IPS-20b (cell line): ENCODE results near the gene KLHL33.

Experiments
- H3K27ac ChIP-seq: one replicate; pipeline ENCODE4 v1.5.1; 2013; ENCODE audit warnings: low read length
- H3K27me3 ChIP-seq: 2 replicates; pipeline ENCODE4 v1.6.1; 2013; ENCODE audit warnings: mild to moderate bottlenecking, low read length, inconsistent platforms; ENCODE audit not compliant: insufficient read depth
- H3K36me3 ChIP-seq: 2 replicates; pipeline ENCODE4 v1.6.1; 2013; ENCODE audit warnings: low read depth, mild to moderate bottlenecking, inconsistent platforms, low read length, moderate library complexity; ENCODE audit not compliant: insufficient read depth
- H3K4me1 ChIP-seq: 2 replicates; pipeline ENCODE4 v1.6.1; 2013; ENCODE audit warnings: mild to moderate bottlenecking, control low read depth, inconsistent platforms, low read length, moderate library complexity; ENCODE audit not compliant: insufficient read depth
- H3K4me3 ChIP-seq: 2 replicates; pipeline ENCODE4 v1.5.1; 2013; ENCODE audit warnings: mild to moderate bottlenecking, low read length, inconsistent platforms
- H3K9ac ChIP-seq: 2 replicates; pipeline ENCODE4 v1.6.1; 2013; ENCODE audit warnings: low read depth, mild to moderate bottlenecking, inconsistent platforms, low read length, moderate library complexity
- H3K9me3 ChIP-seq: 2 replicates; pipeline ENCODE4 v1.6.1; 2013; ENCODE audit warnings: mild to moderate bottlenecking, low read depth, low read length, inconsistent platforms; ENCODE audit not compliant: insufficient read depth

KLHL33 gene

DNA sequence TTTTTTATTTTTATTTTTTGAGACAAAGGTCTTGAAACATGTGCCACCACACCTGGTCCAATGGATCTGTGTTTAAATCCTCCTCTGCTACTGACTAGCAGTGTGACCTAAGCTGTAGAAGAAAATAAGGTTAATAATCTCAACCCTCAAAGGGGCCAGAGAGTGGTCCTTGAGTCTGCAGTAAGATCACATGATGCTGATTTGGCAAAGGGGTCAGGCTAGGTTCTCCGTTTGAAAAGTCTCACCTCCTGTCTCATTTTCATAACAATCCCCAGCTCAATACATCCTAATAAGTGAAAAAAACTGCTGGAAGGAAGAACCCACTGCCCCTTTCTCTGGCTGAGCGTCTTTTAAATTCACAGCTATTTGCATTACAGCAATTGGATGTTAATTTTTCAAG is 14.7 kb downstream of the KLHL33 start:
- Histone ChIP-seq H3K9me3 (no peaks in the 10 kb centered on the region), H3K4me3 (peak overlapping the region; percentile 0; the same call in 1 of the 2 replicates), H3K27me3 (no peaks in the 10 kb centered on the region), H3K9ac (peak overlapping the region; percentile 16; the same call in 1 of the 2 replicates), H3K4me1 (peaks cover under 1% of the 10 kb centered on the region; the same call in 1 of the 2 replicates), H3K27ac (no peak overlapping the region), H3K36me3 (no peaks in the 10 kb centered on the region)

DNA sequence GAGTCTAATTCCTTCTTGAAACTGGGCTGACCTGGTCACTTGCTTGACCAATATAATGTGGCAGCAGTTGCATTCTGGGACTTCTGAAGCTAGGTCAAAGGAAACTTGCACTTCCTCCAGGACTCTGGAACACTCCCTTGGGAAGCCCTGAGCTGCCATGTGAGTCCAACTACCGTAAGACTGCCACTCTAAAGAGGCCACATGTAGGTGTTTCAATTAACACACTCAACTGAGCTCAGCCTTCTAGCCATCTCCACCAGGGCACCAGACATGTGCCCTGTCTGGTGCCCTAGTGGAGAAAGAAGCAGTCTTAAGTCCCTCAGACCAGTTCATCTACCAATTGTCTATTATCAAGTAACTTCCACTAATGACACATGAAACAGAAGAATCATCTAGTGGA is 16.5 kb downstream of the KLHL33 start:
- Histone ChIP-seq H3K27ac (no peak overlapping the region), H3K36me3 (no peaks in the 10 kb centered on the region), H3K9ac (no peak overlapping the region), H3K4me1 (peaks cover 3% of the 10 kb centered on the region; the same call in 1 of the 2 replicates), H3K9me3 (no peaks in the 10 kb centered on the region), H3K4me3 (no peak overlapping the region), H3K27me3 (peaks cover under 1% of the 10 kb centered on the region; the same call in 1 of the 2 replicates)

GRCh38 chr14:20418501-20418909 is 17.5 kb downstream of the KLHL33 start:
- Histone ChIP-seq H3K27me3 (peaks cover 7% of the 10 kb centered on the region; the same call in 1 of the 2 replicates), H3K36me3 (no peaks in the 10 kb centered on the region), H3K27ac (no peak overlapping the region), H3K9ac (no peak overlapping the region), H3K4me1 (peaks cover 3% of the 10 kb centered on the region; the same call in 1 of the 2 replicates), H3K4me3 (no peak overlapping the region), H3K9me3 (no peaks in the 10 kb centered on the region)

DNA sequence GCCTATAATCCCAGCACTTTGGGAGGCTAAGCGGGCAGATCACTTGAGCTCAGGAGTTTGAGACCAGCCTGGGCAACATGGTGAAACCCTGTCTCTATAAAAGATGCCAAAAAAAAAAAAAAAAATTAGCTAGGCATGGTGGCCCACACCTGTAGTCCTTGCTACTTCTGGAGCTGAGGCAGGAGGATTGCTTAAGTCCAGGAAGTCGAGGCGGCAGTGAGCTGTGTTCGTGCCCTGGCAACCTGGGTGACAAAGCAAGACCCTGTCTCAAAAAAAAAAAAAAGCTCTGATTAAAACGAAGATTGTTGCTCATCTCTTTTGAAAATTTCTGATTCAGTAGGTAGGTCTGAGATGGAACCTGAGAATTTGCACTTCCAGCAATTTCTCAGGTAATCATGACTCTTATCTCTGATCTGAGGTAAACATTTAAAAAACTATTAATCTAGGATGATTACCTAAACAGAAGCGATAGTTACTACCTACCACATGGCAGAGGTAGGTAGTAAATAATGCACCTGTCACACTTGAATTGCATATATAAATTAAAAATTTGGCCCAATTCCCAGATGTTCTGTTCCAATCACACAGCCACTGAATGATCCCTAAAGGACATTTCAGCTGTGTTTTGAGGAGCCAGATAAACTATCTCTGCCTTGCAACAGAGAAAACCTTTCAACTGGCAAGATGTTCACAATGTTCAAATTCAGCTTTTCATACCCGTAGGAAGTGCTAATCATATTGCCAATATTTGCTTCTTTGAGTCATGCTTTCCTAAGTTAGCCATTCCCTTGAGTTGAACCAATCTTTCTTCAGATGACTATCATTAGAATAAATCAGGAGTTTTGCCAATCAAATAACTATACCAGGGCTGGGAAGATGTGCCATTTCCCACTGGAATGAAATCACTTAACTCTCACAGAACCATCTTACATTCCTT is 18.4 kb downstream of the KLHL33 start:
- H3K27ac ChIP-seq, result no peak overlapping the region
- peaks cover 7% of the 10 kb centered on the region; the same call in 1 of the 2 replicates for H3K27me3 ChIP-seq
- no peaks in the 10 kb centered on the region for H3K36me3 ChIP-seq
- no peak overlapping the region for H3K4me3 ChIP-seq
- no peak overlapping the region for H3K9ac ChIP-seq
- H3K9me3 ChIP-seq, result no peaks in the 10 kb centered on the region
- H3K4me1 ChIP-seq, result peaks cover 3% of the 10 kb centered on the region; the same call in 1 of the 2 replicates

GRCh38 chr14:20416223-20416622 is 19.7 kb downstream of the KLHL33 start:
- H3K36me3 ChIP-seq, result no peaks in the 10 kb centered on the region
- peaks cover 8% of the 10 kb centered on the region; the same call in 1 of the 2 replicates for H3K4me1 ChIP-seq
- H3K4me3 ChIP-seq, result no peak overlapping the region
- H3K27me3 ChIP-seq, result peaks cover 7% of the 10 kb centered on the region; the same call in 1 of the 2 replicates
- no peak overlapping the region for H3K27ac ChIP-seq
- H3K9ac ChIP-seq, result no peak overlapping the region
- no peaks in the 10 kb centered on the region for H3K9me3 ChIP-seq

DNA sequence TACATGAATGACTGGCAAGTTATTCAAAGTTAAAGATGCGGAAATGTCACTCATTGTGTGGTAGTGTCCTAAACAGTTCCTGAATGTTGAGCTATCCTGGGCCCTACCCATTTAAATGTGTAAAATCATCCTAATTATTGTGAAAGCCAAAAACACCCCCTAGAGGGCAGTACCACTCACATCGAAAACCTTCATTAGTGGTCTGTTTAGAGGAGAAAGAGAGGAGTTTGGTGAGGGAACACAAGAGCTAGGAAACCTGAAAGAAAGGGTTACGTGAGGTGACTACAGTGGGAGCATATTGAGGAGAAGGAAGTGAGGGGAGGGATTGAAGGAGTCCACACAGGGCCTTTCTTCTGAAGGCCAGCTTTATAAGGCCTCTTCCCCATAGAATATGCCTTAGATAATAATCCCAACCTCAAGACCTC is 20.2 kb downstream of the KLHL33 start:
- no peaks in the 10 kb centered on the region for H3K36me3 ChIP-seq
- H3K27me3 ChIP-seq, result peaks cover 7% of the 10 kb centered on the region; the same call in 1 of the 2 replicates
- no peak overlapping the region for H3K27ac ChIP-seq
- H3K9ac ChIP-seq, result no peak overlapping the region
- peaks cover 8% of the 10 kb centered on the region; the same call in 1 of the 2 replicates for H3K4me1 ChIP-seq
- H3K4me3 ChIP-seq, result no peak overlapping the region
- no peaks in the 10 kb centered on the region for H3K9me3 ChIP-seq

- Histone ChIP-seq H3K27ac (no peak overlapping the region), H3K4me1 (peaks cover 8% of the 10 kb centered on the region; the same call in 1 of the 2 replicates)
Observed at GRCh38 chr14:20413744-20414082, 22.3 kb downstream of the KLHL33 start.

DNA sequence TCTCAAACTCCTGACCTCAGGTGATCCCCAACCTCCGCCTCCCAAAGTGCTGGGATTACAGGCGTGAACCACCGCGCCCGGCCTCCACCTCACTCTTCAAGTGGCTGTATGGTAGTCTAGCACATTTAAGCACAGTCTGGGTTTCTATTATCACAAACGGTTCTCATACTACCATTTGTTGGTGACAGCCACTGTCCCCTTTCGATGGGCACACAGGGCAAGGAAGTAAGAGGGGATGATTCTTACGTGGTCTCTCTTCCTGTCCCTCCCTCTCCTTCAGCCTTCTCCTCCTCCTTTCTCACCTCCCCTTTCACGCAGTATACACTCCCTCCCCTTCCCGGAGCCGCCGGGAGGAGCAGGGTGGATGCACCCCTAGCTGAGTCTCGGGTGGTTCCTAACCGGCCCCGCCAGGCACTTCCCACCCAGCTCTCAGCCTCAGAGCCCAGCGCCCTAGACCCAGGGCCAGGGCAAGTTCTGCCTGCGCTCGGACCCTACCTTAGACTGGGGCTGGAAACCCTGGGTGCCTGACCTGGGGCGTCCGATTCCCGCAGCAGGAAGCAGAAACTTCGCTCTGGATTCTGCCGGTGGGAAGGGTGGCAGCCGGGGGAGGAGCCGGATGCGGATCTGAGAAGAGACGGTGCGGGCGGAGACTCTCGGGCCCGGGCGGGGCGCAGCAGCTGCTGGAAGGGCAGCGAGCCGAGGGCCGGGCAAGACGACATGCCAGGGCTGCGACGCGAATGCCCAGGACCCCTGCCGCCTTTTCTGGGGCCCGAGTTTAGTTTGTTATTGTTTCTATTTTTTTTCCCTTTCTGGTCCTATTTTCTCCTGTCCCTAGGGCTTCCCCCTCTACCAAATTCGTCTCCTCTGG is 22.9 kb downstream of the KLHL33 start, which contains the start of gene TEP1:
TEP1 (minus strand) TSS at position 626 of the 868 bp plus-strand sequence. CDS start 5,062 bp downstream, outside the sequence.
- Histone ChIP-seq H3K4me1 (peaks cover 8% of the 10 kb centered on the region; the same call in 1 of the 2 replicates), H3K9me3 (no peaks in the 10 kb centered on the region), H3K9ac (peak within 1 kb of the TSS; percentile 61), H3K27me3 (peaks cover 7% of the 10 kb centered on the region; the same call in 1 of the 2 replicates), H3K36me3 (no peaks in the 10 kb centered on the region), H3K27ac (no peak within 1 kb of the TSS), H3K4me3 (peak within 1 kb of the TSS; percentile 71)

More at GRCh38 chr14:20413744-20414082, 22.3 kb downstream of the KLHL33 start:
- Histone ChIP-seq H3K9ac (peak overlapping the region; percentile 61; the same call in 1 of the 2 replicates), H3K27me3 (peaks cover 7% of the 10 kb centered on the region; the same call in 1 of the 2 replicates), H3K9me3 (no peaks in the 10 kb centered on the region), H3K36me3 (no peaks in the 10 kb centered on the region), H3K4me3 (peak overlapping the region; percentile 71)

- Histone ChIP-seq H3K9ac (no peak overlapping the region; the same call in 1 of the 2 replicates), H3K27ac (no peak overlapping the region), H3K4me3 (peak overlapping the region; percentile 71), H3K4me1 (peaks cover 8% of the 10 kb centered on the region; the same call in 1 of the 2 replicates), H3K36me3 (peaks cover 6% of the 10 kb centered on the region), H3K9me3 (no peaks in the 10 kb centered on the region), H3K27me3 (peaks cover 7% of the 10 kb centered on the region; the same call in 1 of the 2 replicates)
Observed at GRCh38 chr14:20412411-20412810, 23.6 kb downstream of the KLHL33 start.

- no peaks in the 10 kb centered on the region for H3K9me3 ChIP-seq
- peaks cover 5% of the 10 kb centered on the region; the same call in 1 of the 2 replicates for H3K4me1 ChIP-seq
- H3K9ac ChIP-seq, result no peak overlapping the region
- peaks cover 4% of the 10 kb centered on the region; the same call in 1 of the 2 replicates for H3K27me3 ChIP-seq
- H3K4me3 ChIP-seq, result no peak overlapping the region
- peaks cover 15% of the 10 kb centered on the region for H3K36me3 ChIP-seq
- no peak overlapping the region for H3K27ac ChIP-seq
Observed at GRCh38 chr14:20409226-20409625, 26.7 kb downstream of the KLHL33 start.

DNA sequence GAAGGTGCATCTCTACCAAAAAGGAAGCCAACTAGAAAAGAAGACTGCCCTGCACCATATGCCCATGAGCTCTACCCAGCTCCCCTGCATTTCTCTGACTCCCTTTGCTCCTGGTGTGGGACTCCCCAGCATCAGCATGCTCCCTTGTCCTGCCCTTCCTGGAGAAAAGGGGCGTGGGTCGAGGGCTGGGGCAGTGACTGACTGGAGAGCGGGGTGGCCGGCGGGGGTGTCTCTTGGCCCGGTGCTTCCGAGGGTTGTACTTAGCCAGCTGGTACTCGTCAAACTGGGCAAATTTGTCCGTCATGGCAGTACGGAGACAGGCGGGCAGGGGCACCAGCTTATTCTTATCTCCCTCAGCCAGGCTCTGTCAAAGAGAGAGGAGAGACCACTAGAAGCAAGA is 32.4 kb downstream of the KLHL33 start:
- Histone ChIP-seq H3K9ac (no peak overlapping the region), H3K36me3 (peaks cover 24% of the 10 kb centered on the region), H3K4me3 (no peak overlapping the region), H3K27me3 (no peaks in the 10 kb centered on the region), H3K27ac (no peak overlapping the region), H3K9me3 (no peaks in the 10 kb centered on the region), H3K4me1 (no peaks in the 10 kb centered on the region)
